Epithelial cell of umbilical artery (primary cell): ENCODE results near the gene AWAT1. TPM values are rescaled to one million over a fixed set of nuclear protein-coding genes. Genes with fewer than 3 reads are reported as not detected.

ENCODE experiments used
- total RNA-seq: library from RNA; depleted of rRNA; stranded (reverse); fragments of >200 nt; gene quantifications from 2 replicates; pipeline ENCODE4 v1.2.3, GENCODE V29; 2014

Gene AWAT1
- total RNA-seq = not detected in 2 replicates

DNA sequence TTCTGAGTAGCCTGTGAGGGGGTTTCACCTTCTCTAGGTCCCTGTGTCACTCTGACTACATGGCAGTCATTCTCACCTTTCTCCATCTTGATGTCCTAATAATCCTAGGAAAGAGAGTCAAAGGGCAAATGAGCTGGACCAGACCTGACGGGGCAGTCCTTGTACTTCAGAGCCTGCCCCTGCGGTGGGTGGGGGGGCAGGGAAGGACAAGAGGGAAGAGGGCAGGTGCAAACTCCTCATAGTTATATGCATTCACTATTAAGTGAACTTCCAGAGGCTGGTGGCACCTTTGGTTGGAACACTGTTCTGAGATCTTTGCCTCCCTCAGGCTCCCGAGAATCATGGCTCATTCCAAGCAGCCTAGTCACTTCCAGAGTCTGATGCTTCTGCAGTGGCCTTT, at the start of gene AWAT1:
Gene AWAT1 (plus strand): TSS at position 301 of the 400 bp plus-strand sequence. CDS start 41 bp downstream, at position 342.

DNA sequence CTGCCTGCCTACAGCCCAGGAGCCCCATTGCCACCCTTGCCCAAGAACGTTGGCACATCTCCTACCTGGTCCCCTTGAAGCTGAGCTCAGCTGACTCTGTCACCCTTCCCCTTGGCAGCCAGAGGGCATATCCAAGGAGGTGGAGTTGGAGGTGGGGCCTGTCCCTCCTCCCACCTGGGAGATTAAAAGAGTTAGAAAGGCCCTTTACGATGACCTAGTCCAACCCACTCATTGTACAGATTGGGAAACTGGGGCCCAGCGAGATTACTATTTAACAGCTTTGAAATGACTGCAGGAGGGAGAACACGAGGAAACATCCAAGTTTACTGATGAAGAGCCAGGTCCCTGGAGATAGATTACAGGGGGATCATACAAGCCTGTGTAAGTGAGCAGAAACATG, 25.6 kb downstream of the AWAT1 start, which contains the start of gene P2RY4:
Gene P2RY4 (minus strand): TSS at position 101 of the 400 bp plus-strand sequence. CDS start 580 bp downstream, outside the sequence.

DNA sequence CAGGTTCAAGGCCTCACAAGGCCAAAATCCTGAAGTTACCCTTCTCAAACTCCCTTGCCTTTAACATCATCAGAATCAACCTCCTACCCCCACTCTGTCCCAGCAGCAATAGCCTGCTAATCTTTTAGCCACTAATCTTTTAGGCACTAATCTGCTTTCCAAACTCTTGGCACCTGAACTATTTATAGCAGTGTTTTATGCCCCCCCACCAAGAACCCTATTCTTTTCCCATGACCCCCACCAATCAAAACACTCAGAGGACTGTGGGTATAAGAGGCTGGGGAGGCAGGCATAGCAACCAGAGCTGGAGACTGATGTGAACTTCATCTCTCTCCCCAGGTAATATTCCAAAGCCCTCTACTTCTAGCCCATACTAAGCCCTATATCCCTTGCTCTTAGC, 33.6 kb downstream of the AWAT1 start, which contains the start of gene ARR3:
Gene ARR3 (plus strand): TSS at position 301 of the 400 bp plus-strand sequence. CDS start 1,052 bp downstream, outside the sequence.

DNA sequence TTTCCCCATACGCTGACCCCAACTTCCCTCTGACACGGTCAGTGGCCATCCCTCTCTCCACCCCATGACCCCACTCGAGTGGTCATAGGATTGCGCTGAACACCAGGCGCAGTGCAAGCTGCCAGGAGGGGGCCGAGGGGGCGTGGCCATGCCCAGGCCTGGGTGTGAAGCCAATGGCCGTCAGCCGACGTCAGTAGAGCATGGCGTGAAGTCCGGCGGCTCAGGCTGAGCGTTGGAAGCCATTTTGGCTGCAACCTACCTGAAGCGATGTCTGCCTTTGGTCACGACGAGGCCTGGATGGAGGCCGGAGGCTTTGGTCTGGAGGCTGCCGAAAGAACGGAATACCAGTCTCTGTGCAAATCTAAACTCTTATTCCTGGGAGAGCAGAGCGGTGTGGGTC, 47.5 kb downstream of the AWAT1 start, which contains the start of gene RAB41:
Gene RAB41 (plus strand): TSS at position 222 of the 400 bp plus-strand sequence. CDS start 46 bp downstream, at position 268.

Other genes with a start within 250 kb of the AWAT1 start
- gene AWAT2, start 184.7 kb upstream of the AWAT1 start, total RNA-seq = 0.32 and 1.2 TPM in 2 replicates
- gene OTUD6A, start 172.2 kb upstream of the AWAT1 start, total RNA-seq = not detected in 2 replicates
- 66.3 and 75.0 TPM in 2 replicates for gene IGBP1, start 101.2 kb upstream of the AWAT1 start, total RNA-seq
- gene DGAT2L6, start 57.2 kb upstream of the AWAT1 start, total RNA-seq = not detected in 2 replicates
- not detected in 2 replicates for gene P2RY4, start 25.5 kb downstream of the AWAT1 start, total RNA-seq
- not detected in 2 replicates for gene ARR3, start 33.7 kb downstream of the AWAT1 start, total RNA-seq
- gene RAB41, start 47.5 kb downstream of the AWAT1 start, total RNA-seq = not detected in 2 replicates
- gene PDZD11, start 55.3 kb downstream of the AWAT1 start, total RNA-seq = 39.6 and 43.0 TPM in 2 replicates
- gene KIF4A, start 55.4 kb downstream of the AWAT1 start, total RNA-seq = 15.9 and 22.5 TPM in 2 replicates
- not detected in 2 replicates for gene GDPD2, start 188.7 kb downstream of the AWAT1 start, total RNA-seq
- 1.3 and 2.9 TPM in 2 replicates for gene DLG3, start 210.2 kb downstream of the AWAT1 start, total RNA-seq